ENCODE data around the gene ATP8A2. TPM values are rescaled to one million over a fixed set of nuclear protein-coding genes. Genes with fewer than 3 reads are reported as not detected.
"Not testable (repeated sequence)": the region's sequence is repeated elsewhere in the genome, so short reads cannot be mapped to it uniquely, and the experiment has no call there.

The ATP8A2 gene
- total RNA-seq, 2 donors from 2014 or later = 1.6 to 2.9 TPM

GRCh38 chr13:25352806-25353205 is 19.0 kb upstream of the ATP8A2 start:
- H3K27me3 ChIP-seq (ENCODE audit: control insufficient read depth, insufficient read depth, low read length, poor library complexity, severe bottlenecking) = no peaks in the 10 kb centered on the region
- no peak overlapping the region for H3K4me3 ChIP-seq (ENCODE audit: low read length)
- 90% methylated on average over 4 of the region's 4 CpGs for WGBS, 2 experiments (ENCODE audit: insufficient coverage in 1 of 2, insufficient read length in 1 of 2)
- H3K27ac ChIP-seq (ENCODE audit: low read depth, low read length) = no peak overlapping the region
- no peaks in the 10 kb centered on the region for H3K9me3 Mint-ChIP-seq
- no peaks in the 10 kb centered on the region for H3K9me3 ChIP-seq (ENCODE audit: control insufficient read depth, low read length)
- DNase-seq = no peak
- peaks cover 3% of the 10 kb centered on the region for H3K27me3 Mint-ChIP-seq (ENCODE audit: insufficient read depth)
- H3K36me3 Mint-ChIP-seq (ENCODE audit: low read depth) = no peaks in the 10 kb centered on the region
- no peak overlapping the region for H3K4me3 Mint-ChIP-seq
- H3K36me3 ChIP-seq (ENCODE audit: control insufficient read depth, insufficient read depth, low read length) = no peaks in the 10 kb centered on the region
- H3K27ac Mint-ChIP-seq = no peak overlapping the region
- no peak for TF ChIP-seq CTCF (conservative IDR thresholded peaks at IDR 0.05)
- no peaks in the 10 kb centered on the region for H3K4me1 Mint-ChIP-seq
- no peaks in the 10 kb centered on the region for H3K4me1 ChIP-seq (ENCODE audit: control insufficient read depth, insufficient read depth, low read length)
- no peak overlapping the region for H3K9ac ChIP-seq (ENCODE audit: extremely low read depth, low read length, poor library complexity, severe bottlenecking)

GRCh38 chr13:25353344-25353743 is 18.4 kb upstream of the ATP8A2 start:
- Histone ChIP-seq H3K9ac (ENCODE audit: extremely low read depth, low read length, poor library complexity, severe bottlenecking) (no peak overlapping the region), H3K4me1 (ENCODE audit: control insufficient read depth, insufficient read depth, low read length) (no peaks in the 10 kb centered on the region), H3K27ac (ENCODE audit: low read depth, low read length) (no peak overlapping the region), H3K36me3 (ENCODE audit: control insufficient read depth, insufficient read depth, low read length) (no peaks in the 10 kb centered on the region), H3K27me3 (ENCODE audit: control insufficient read depth, insufficient read depth, low read length, poor library complexity, severe bottlenecking) (no peaks in the 10 kb centered on the region), H3K4me3 (ENCODE audit: low read length) (no peak overlapping the region), H3K9me3 (ENCODE audit: control insufficient read depth, low read length) (no peaks in the 10 kb centered on the region)
- TF ChIP-seq CTCF (conservative IDR thresholded peaks at IDR 0.05) = no peak
- 92% methylated on average over 4 of the region's 4 CpGs for WGBS, 2 experiments (ENCODE audit: insufficient coverage in 1 of 2, insufficient read length in 1 of 2)
- Mint-ChIP-seq H3K36me3 (ENCODE audit: low read depth) (no peaks in the 10 kb centered on the region), H3K27me3 (ENCODE audit: insufficient read depth) (peaks cover 3% of the 10 kb centered on the region), H3K4me3 (no peak overlapping the region), H3K27ac (no peak overlapping the region), H3K4me1 (no peaks in the 10 kb centered on the region), H3K9me3 (peaks cover 3% of the 10 kb centered on the region)
- no peak for DNase-seq

GRCh38 chr13:25354377-25354776 is 17.4 kb upstream of the ATP8A2 start:
- H3K27ac Mint-ChIP-seq = no peak overlapping the region
- Histone ChIP-seq H3K36me3 (ENCODE audit: control insufficient read depth, insufficient read depth, low read length) (no peaks in the 10 kb centered on the region), H3K9ac (ENCODE audit: extremely low read depth, low read length, poor library complexity, severe bottlenecking) (no peak overlapping the region), H3K27ac (ENCODE audit: low read depth, low read length) (no peak overlapping the region), H3K27me3 (ENCODE audit: control insufficient read depth, insufficient read depth, low read length, poor library complexity, severe bottlenecking) (no peaks in the 10 kb centered on the region), H3K9me3 (ENCODE audit: control insufficient read depth, low read length) (peaks cover 8% of the 10 kb centered on the region), H3K4me1 (ENCODE audit: control insufficient read depth, insufficient read depth, low read length) (no peaks in the 10 kb centered on the region), H3K4me3 (ENCODE audit: low read length) (no peak overlapping the region)
- peaks cover 12% of the 10 kb centered on the region for H3K9me3 Mint-ChIP-seq
- no peaks in the 10 kb centered on the region for H3K36me3 Mint-ChIP-seq (ENCODE audit: low read depth)
- TF ChIP-seq CTCF (conservative IDR thresholded peaks at IDR 0.05) = no peak
- no peak overlapping the region for H3K4me3 Mint-ChIP-seq
- 89 to 94% methylated on average over 5 to 6 of the region's 6 CpGs for WGBS, 2 experiments (ENCODE audit: insufficient coverage in 1 of 2, insufficient read length in 1 of 2)
- no peak for DNase-seq
- H3K4me1 Mint-ChIP-seq = no peaks in the 10 kb centered on the region
- peaks cover 3% of the 10 kb centered on the region for H3K27me3 Mint-ChIP-seq (ENCODE audit: insufficient read depth)

GRCh38 chr13:25360443-25360842 is 11.3 kb upstream of the ATP8A2 start:
- H3K27me3 ChIP-seq (ENCODE audit: control insufficient read depth, insufficient read depth, low read length, poor library complexity, severe bottlenecking); H3K27ac Mint-ChIP-seq; H3K4me3 ChIP-seq (ENCODE audit: low read length); H3K36me3 Mint-ChIP-seq (ENCODE audit: low read depth); H3K36me3 ChIP-seq (ENCODE audit: control insufficient read depth, insufficient read depth, low read length); H3K4me1 Mint-ChIP-seq; H3K27ac ChIP-seq (ENCODE audit: low read depth, low read length); DNase-seq; H3K9ac ChIP-seq (ENCODE audit: extremely low read depth, low read length, poor library complexity, severe bottlenecking); H3K27me3 Mint-ChIP-seq (ENCODE audit: insufficient read depth); H3K4me1 ChIP-seq (ENCODE audit: control insufficient read depth, insufficient read depth, low read length); H3K4me3 Mint-ChIP-seq: not testable (repeated sequence)
- peaks cover 35% of the 10 kb centered on the region for H3K9me3 Mint-ChIP-seq
- peaks cover 18% of the 10 kb centered on the region for H3K9me3 ChIP-seq (ENCODE audit: control insufficient read depth, low read length)
- WGBS, 2 experiments (ENCODE audit: insufficient coverage in 1 of 2, insufficient read length in 1 of 2) = 95 to 96% methylated on average over 5 to 6 of the region's 6 CpGs

Measured in endodermal cell (in vitro differentiated cells).